GM10266 (cell line): ENCODE measurements around the gene EPHA6.

Experiments used
- DNase-seq: peaks from one replicate; pipeline ENCODE4 v3.0.0; 2012; ENCODE audit errors: extremely low spot score
- CTCF ChIP-seq: IDR thresholded peaks from 2 replicates; pipeline ENCODE4 v1.5.1; 2012; ENCODE audit warnings: mild to moderate bottlenecking, low read depth; ENCODE audit not compliant: control insufficient read depth, insufficient read depth; ENCODE audit errors: missing control alignments

Gene EPHA6

DNA sequence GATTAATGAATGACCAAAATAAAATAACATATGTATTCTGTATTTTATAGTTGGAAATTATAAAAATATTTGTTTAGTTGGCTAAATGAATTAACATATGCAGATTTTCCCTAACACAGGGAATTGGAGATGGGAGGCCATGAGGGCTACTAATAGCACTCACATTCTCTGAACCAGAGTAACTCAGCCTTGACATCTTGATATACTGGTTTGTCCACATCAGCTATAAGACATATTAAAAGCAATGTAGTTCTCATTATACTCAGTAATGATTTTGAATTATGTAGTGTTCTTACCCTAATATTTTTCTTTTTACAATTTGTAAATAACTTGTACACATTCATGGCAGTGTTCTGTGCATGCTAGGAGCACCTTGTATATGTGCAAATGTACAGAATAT, 255.9 kb downstream of the EPHA6 start:
- no peak for DNase-seq
- TF ChIP-seq CTCF = no peak

DNA sequence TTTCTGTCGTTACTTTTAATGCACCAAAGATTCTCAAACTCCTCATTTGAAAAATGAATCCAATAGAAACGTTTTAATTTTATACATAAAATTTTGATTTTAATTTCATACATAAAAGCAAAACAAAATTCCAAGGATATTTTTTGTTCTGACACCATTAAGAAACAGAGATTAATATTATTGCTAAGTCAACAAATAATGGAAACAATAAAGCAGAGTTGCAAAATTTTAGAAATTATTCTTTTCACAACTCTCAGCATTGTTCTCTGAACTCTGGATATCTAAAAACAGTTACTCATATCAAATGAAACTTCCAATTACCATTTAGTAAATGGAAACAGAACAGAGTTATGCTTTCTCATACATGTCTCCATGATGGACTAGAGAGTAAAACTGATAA, 260.2 kb downstream of the EPHA6 start:
- no peak for DNase-seq
- no peak for TF ChIP-seq CTCF

- no peak for TF ChIP-seq CTCF
- no peak for DNase-seq
Observed at GRCh38 chr3:97076673-97077072, 262.3 kb downstream of the EPHA6 start.

DNA sequence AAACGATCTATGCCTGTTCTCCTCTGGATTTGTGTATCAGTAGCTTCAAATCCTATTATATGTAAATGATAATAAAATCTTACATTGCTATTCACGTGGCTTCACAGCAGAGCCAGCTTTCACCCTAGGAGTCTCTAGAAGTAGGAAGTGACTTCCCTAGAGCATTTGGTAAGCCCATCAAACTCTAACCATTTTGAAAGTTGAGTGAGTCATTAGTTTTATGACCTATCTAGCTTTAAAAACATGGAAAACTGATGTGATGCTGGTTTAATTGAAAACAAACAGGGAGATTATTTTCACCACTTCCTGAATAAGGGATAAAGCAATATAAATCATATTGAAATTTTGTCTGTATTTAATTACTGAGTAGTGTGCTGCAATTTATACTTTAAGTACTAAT, 275.2 kb downstream of the EPHA6 start:
- DNase-seq = no peak
- TF ChIP-seq CTCF = no peak

DNA sequence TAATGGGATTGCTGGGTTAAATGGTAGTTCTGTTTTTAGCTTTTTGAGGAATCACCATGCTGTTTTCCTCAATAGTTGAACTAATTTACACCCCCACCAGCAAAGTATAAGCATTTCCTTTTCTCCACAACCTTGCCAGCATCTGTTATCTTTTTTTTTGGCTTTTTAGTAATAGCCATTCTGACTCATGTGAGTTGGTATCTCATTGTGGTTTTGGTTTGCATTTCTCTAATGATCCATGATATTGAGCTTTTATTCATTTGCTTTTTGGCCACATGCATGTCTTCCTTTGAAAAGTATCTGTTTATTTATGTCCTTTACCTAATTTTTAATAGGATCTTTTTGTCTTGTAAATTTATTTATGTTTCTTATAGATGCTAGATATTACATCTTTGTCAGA, 288.2 kb downstream of the EPHA6 start:
- no peak for TF ChIP-seq CTCF
- DNase-seq = no peak

- DNase-seq = no peak
- no peak for TF ChIP-seq CTCF
Observed at GRCh38 chr3:97105989-97106651, 291.7 kb downstream of the EPHA6 start.

GRCh38 chr3:97106652-97106989, 292.2 kb downstream of the EPHA6 start:
- no peak for DNase-seq

More at GRCh38 chr3:97106652-97106989, 292.2 kb downstream of the EPHA6 start:
- no peak for TF ChIP-seq CTCF
